Measurements from ENCODE around the gene DBP. TPM values are rescaled to one million over a fixed set of nuclear protein-coding genes. Genes with fewer than 3 reads are reported as not detected.
A peak's percentile ranks its signal among the peaks of the same experiment; 100 is the strongest.

DBP gene
- total and polyA plus RNA-seq, 2 of the 13 experiments (the other 11 are each of a cell fraction or from before 2014, with no cell fraction given), result 1.7 to 5.8 TPM

DNA sequence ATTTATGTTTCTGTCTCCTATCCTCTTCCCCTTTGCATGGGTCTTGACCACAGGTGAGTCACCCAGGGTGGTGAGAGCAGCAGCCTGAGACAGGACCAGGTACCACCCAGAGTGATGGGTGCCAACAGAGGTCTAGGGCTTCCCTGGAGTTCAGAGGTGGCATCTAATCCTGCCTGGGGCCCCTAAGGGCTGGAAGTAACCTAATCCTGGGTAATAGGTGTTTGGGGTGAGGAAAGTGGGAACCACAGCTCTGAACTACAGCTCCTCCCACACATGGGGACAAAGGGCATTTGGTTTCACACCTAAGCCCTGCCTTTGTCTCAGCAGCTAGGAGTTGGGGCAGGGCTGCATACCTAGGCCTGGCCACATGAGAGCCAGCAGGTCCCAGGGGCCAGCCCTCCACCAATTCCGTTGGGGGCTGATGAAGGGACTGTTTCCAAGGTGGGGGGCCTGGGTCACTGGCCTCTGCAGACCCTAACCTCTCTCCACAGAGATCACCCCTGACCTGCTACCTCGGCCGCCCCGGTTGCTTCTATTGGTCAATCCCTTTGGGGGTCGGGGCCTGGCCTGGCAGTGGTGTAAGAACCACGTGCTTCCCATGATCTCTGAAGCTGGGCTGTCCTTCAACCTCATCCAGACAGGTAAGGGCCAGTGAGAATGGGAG, 9.8 kb downstream of the DBP start (continued):
- TF ChIP-seq, protein P1, sequence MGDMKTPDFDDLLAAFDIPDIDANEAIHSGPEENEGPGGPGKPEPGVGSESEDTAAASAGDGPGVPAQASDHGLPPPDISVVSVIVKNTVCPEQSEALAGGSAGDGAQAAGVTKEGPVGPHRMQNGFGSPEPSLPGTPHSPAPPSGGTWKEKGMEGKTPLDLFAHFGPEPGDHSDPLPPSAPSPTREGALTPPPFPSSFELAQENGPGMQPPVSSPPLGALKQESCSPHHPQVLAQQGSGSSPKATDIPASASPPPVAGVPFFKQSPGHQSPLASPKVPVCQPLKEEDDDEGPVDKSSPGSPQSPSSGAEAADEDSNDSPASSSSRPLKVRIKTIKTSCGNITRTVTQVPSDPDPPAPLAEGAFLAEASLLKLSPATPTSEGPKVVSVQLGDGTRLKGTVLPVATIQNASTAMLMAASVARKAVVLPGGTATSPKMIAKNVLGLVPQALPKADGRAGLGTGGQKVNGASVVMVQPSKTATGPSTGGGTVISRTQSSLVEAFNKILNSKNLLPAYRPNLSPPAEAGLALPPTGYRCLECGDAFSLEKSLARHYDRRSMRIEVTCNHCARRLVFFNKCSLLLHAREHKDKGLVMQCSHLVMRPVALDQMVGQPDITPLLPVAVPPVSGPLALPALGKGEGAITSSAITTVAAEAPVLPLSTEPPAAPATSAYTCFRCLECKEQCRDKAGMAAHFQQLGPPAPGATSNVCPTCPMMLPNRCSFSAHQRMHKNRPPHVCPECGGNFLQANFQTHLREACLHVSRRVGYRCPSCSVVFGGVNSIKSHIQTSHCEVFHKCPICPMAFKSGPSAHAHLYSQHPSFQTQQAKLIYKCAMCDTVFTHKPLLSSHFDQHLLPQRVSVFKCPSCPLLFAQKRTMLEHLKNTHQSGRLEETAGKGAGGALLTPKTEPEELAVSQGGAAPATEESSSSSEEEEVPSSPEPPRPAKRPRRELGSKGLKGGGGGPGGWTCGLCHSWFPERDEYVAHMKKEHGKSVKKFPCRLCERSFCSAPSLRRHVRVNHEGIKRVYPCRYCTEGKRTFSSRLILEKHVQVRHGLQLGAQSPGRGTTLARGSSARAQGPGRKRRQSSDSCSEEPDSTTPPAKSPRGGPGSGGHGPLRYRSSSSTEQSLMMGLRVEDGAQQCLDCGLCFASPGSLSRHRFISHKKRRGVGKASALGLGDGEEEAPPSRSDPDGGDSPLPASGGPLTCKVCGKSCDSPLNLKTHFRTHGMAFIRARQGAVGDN (CRISPR knock-in tag; IDR thresholded peaks at IDR 0.05), result peak; percentile 97
- TF ChIP-seq, protein P2, sequence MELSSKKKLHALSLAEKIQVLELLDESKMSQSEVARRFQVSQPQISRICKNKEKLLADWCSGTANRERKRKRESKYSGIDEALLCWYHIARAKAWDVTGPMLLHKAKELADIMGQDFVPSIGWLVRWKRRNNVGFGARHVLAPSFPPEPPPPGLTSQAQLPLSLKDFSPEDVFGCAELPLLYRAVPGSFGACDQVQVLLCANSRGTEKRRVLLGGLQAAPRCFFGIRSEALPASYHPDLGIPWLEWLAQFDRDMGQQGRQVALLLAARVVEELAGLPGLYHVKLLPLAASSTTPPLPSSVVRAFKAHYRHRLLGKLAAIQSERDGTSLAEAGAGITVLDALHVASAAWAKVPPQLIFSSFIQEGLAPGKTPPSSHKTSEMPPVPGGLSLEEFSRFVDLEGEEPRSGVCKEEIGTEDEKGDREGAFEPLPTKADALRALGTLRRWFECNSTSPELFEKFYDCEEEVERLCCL (CRISPR knock-in tag; IDR thresholded peaks at IDR 0.05; ENCODE audit: borderline replicate concordance), result no peak
- TF ChIP-seq STAG1 (CRISPR knock-in tag; IDR thresholded peaks at IDR 0.05), result no peak
- TF ChIP-seq, protein P3, sequence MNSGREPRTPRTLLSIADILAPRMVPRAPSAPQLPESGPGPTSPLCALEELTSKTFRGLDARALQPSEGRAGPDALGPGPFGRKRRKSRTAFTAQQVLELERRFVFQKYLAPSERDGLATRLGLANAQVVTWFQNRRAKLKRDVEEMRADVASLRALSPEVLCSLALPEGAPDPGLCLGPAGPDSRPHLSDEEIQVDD (CRISPR knock-in tag; IDR thresholded peaks at IDR 0.05; ENCODE audit: borderline replicate concordance), result no peak
- TF ChIP-seq, protein P4, sequence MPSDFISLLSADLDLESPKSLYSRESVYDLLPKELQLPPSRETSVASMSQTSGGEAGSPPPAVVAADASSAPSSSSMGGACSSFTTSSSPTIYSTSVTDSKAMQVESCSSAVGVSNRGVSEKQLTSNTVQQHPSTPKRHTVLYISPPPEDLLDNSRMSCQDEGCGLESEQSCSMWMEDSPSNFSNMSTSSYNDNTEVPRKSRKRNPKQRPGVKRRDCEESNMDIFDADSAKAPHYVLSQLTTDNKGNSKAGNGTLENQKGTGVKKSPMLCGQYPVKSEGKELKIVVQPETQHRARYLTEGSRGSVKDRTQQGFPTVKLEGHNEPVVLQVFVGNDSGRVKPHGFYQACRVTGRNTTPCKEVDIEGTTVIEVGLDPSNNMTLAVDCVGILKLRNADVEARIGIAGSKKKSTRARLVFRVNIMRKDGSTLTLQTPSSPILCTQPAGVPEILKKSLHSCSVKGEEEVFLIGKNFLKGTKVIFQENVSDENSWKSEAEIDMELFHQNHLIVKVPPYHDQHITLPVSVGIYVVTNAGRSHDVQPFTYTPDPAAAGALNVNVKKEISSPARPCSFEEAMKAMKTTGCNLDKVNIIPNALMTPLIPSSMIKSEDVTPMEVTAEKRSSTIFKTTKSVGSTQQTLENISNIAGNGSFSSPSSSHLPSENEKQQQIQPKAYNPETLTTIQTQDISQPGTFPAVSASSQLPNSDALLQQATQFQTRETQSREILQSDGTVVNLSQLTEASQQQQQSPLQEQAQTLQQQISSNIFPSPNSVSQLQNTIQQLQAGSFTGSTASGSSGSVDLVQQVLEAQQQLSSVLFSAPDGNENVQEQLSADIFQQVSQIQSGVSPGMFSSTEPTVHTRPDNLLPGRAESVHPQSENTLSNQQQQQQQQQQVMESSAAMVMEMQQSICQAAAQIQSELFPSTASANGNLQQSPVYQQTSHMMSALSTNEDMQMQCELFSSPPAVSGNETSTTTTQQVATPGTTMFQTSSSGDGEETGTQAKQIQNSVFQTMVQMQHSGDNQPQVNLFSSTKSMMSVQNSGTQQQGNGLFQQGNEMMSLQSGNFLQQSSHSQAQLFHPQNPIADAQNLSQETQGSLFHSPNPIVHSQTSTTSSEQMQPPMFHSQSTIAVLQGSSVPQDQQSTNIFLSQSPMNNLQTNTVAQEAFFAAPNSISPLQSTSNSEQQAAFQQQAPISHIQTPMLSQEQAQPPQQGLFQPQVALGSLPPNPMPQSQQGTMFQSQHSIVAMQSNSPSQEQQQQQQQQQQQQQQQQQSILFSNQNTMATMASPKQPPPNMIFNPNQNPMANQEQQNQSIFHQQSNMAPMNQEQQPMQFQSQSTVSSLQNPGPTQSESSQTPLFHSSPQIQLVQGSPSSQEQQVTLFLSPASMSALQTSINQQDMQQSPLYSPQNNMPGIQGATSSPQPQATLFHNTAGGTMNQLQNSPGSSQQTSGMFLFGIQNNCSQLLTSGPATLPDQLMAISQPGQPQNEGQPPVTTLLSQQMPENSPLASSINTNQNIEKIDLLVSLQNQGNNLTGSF (CRISPR knock-in tag; IDR thresholded peaks at IDR 0.05), result 0 out of 2 replicates have a peak, but pooled peaks have one; percentile 32
- 0 out of 2 replicates have a peak, but pooled peaks have one; percentile 68 for TF ChIP-seq ZNF546 (CRISPR knock-in tag; conservative IDR thresholded peaks at IDR 0.05)
- TF ChIP-seq NR2F6 (IDR thresholded peaks at IDR 0.05), result peak; percentile 44
- TF ChIP-seq NR2F6 (CRISPR knock-in tag; IDR thresholded peaks at IDR 0.05), result peak; percentile 63; the same call in 1 of the 2 replicates
- TF ChIP-seq, protein P5, sequence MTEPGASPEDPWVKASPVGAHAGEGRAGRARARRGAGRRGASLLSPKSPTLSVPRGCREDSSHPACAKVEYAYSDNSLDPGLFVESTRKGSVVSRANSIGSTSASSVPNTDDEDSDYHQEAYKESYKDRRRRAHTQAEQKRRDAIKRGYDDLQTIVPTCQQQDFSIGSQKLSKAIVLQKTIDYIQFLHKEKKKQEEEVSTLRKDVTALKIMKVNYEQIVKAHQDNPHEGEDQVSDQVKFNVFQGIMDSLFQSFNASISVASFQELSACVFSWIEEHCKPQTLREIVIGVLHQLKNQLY (CRISPR knock-in tag; IDR thresholded peaks at IDR 0.05), result no peak
- TF ChIP-seq, protein P6, sequence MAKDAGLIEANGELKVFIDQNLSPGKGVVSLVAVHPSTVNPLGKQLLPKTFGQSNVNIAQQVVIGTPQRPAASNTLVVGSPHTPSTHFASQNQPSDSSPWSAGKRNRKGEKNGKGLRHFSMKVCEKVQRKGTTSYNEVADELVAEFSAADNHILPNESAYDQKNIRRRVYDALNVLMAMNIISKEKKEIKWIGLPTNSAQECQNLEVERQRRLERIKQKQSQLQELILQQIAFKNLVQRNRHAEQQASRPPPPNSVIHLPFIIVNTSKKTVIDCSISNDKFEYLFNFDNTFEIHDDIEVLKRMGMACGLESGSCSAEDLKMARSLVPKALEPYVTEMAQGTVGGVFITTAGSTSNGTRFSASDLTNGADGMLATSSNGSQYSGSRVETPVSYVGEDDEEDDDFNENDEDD (CRISPR knock-in tag; IDR thresholded peaks at IDR 0.05; ENCODE audit: borderline replicate concordance), result peak; percentile 71; the same call in 1 of the 2 replicates
- peak; percentile 45 for TF ChIP-seq MYC (CRISPR knock-in tag; IDR thresholded peaks at IDR 0.05; ENCODE audit: borderline replicate concordance)
- TF ChIP-seq NFYC (CRISPR knock-in tag; IDR thresholded peaks at IDR 0.05), result no peak

All from HepG2 (cell line).